ENCODE results near the gene GCDH.

DNA sequence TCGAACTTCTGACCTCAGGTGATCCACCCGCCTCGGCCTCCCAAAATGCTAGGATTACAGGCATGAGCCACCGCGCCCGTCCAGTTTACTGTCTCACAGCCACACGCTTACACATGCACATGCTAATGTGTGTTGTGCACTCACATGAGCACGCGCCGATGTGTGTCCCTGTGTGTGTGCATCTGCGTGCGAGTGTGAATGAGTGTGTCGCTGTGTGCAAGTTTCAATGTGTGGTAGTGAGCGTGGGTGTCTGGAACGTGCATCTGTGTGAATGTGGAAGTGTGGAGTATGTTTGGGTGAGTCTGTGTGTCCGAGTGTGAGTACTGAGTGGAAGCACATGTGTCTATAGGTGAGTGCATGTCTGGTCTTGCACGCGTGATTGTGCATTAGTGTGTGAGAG lies 48.4 kb upstream of the GCDH start:
- TF ChIP-seq, protein P1, sequence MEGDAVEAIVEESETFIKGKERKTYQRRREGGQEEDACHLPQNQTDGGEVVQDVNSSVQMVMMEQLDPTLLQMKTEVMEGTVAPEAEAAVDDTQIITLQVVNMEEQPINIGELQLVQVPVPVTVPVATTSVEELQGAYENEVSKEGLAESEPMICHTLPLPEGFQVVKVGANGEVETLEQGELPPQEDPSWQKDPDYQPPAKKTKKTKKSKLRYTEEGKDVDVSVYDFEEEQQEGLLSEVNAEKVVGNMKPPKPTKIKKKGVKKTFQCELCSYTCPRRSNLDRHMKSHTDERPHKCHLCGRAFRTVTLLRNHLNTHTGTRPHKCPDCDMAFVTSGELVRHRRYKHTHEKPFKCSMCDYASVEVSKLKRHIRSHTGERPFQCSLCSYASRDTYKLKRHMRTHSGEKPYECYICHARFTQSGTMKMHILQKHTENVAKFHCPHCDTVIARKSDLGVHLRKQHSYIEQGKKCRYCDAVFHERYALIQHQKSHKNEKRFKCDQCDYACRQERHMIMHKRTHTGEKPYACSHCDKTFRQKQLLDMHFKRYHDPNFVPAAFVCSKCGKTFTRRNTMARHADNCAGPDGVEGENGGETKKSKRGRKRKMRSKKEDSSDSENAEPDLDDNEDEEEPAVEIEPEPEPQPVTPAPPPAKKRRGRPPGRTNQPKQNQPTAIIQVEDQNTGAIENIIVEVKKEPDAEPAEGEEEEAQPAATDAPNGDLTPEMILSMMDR (conservative IDR thresholded peaks at IDR 0.05 in 1 of 2, IDR thresholded peaks at IDR 0.05 in 1 of 2; ENCODE audit: low read depth in 1 of 2, low read length in 2 of 2): no peak
- no peak for TF ChIP-seq EZH2 (IDR thresholded peaks at IDR 0.05; ENCODE audit: low read length, missing control alignments)
